GM12878 (cell line): ENCODE results near the gene TSSC4. TPM values are rescaled to one million over a fixed set of nuclear protein-coding genes. Genes with fewer than 3 reads are reported as not detected.

ENCODE experiments used
- ATAC-seq: fragments of 200-7000 bp; cut with Tn5 transposase; 3 replicates; pipeline ENCODE4 v1.9.1; 2020; ENCODE audit warnings: mild to moderate bottlenecking, moderate library complexity
- BruUV-seq: library from RNA; stranded (reverse); fragments of 400-500 nt; replicated peaks from 2 replicates; lab custom pipeline; 2021; lab: Mats Ljungman, UMichigan
- CTCF ChIA-PET: fragments of 300-600 bp; sonication (Branson Sonifier 250); formaldehyde crosslinking; extraction: SDS; loops from one replicate; lab custom pipeline; 2021; ENCODE audit warnings: inconsistent platforms; lab: Yijun Ruan, JAX
- POLR2A ChIA-PET: fragments of 350-600 bp; formaldehyde crosslinking; extraction: SDS; loops from one replicate; lab custom pipeline; 2021; ENCODE audit warnings: inconsistent platforms; lab: Charles Lee
- RAD21 ChIA-PET: fragments of 300-600 bp; sonication (Branson Sonifier 250); formaldehyde crosslinking; loops from one replicate; lab custom pipeline; 2023; ENCODE audit warnings: antibody characterized with exemption; ENCODE audit not compliant: unreplicated experiment; lab: Charles Lee
- SMC1A ChIA-PET: fragments of 300-600 bp; sonication (Branson Sonifier 250); formaldehyde crosslinking; loops from one replicate; lab custom pipeline; 2023; ENCODE audit not compliant: unreplicated experiment, uncharacterized antibody; lab: Charles Lee
- DNase-seq: peaks from one replicate; pipeline ENCODE4 v3.0.0-alpha.2; 2011; ENCODE audit warnings: low read depth, low spot score
- FAIRE-seq: peaks from 3 replicates; lab custom pipeline; 2011; peaks lifted over from hg19 to GRCh38; lab: Jason Lieb, UNC
- H2AFZ ChIP-seq: 2 replicates; pipeline ENCODE4 v1.6.0; 2011; ENCODE audit warnings: low read depth, low read length, control low read depth; ENCODE audit not compliant: control insufficient read depth
- H3K27ac ChIP-seq: 2 replicates; pipeline ENCODE4 v1.5.1; 2011; ENCODE audit warnings: control low read depth; ENCODE audit not compliant: control insufficient read depth, insufficient read depth
- H3K27me3 ChIP-seq, 2 experiments: replicated peaks in 1 of 2; 2 replicates each; pipeline versions ENCODE4 v1.6.0 to v1.6.1; 2011; ENCODE audit warnings: low read length in 1 of 2; ENCODE audit not compliant: control insufficient read depth in 2 of 2, insufficient read depth in 2 of 2
- H3K36me3 ChIP-seq, 2 experiments: 2 replicates each; pipeline ENCODE4 v1.5.1; 2011; ENCODE audit warnings: low read length in 1 of 2; ENCODE audit not compliant: control insufficient read depth in 2 of 2, insufficient read depth in 2 of 2
- H3K4me1 ChIP-seq: 2 replicates; pipeline ENCODE4 v1.6.1; 2011; ENCODE audit warnings: mild to moderate bottlenecking, low read length, moderate library complexity, mixed read lengths; ENCODE audit not compliant: control insufficient read depth, insufficient read depth
- H3K4me2 ChIP-seq: 2 replicates; pipeline ENCODE4 v1.6.0; 2011; ENCODE audit warnings: control low read depth; ENCODE audit not compliant: control insufficient read depth, insufficient read depth
- H3K4me3 ChIP-seq: fragments of 200-600 bp; sonication (generic); 2 replicates; pipeline ENCODE4 v1.5.1; 2016
- H3K79me2 ChIP-seq: 2 replicates; pipeline ENCODE4 v1.6.0; 2011; ENCODE audit warnings: low read length; ENCODE audit not compliant: control insufficient read depth, insufficient read depth
- H3K9ac ChIP-seq: 2 replicates; pipeline ENCODE4 v1.8.0; 2011; ENCODE audit warnings: low read length, control low read depth, mixed read lengths; ENCODE audit not compliant: control insufficient read depth, insufficient read depth
- H3K9me3 ChIP-seq: replicated peaks from 3 replicates; pipeline ENCODE4 v1.5.1; 2011; ENCODE audit warnings: mild to moderate bottlenecking, low read length; ENCODE audit not compliant: control insufficient read depth, insufficient read depth
- H4K20me1 ChIP-seq: 2 replicates; pipeline ENCODE4 v1.6.0; 2011; ENCODE audit not compliant: control insufficient read depth, insufficient read depth
- ATF3 ChIP-seq: IDR thresholded peaks from 2 replicates; pipeline ENCODE4 v1.6.1; 2011; ENCODE audit warnings: low read depth, mild to moderate bottlenecking, low read length, moderate library complexity, borderline replicate concordance; ENCODE audit errors: extremely low read depth
- BHLHE40 ChIP-seq, 2 experiments: fragments of 450-650 bp in 1 of 2; IDR thresholded peaks; 2 replicates each; pipeline ENCODE4 v1.6.1; 2011 to 2017; ENCODE audit warnings: low read depth in 2 of 2, borderline replicate concordance in 1 of 2, improper control_type of control experiment in 1 of 2, low read length in 1 of 2, mild to moderate bottlenecking in 1 of 2
- CBX3 ChIP-seq: fragments of 200-600 bp; sonication (generic); IDR thresholded peaks from 2 replicates; pipeline ENCODE4 v1.6.1; 2016; ENCODE audit warnings: low read depth, borderline replicate concordance
- E2F8 ChIP-seq: fragments of 450-650 bp; IDR thresholded peaks from 2 replicates; pipeline ENCODE4 v1.6.1; 2018; ENCODE audit warnings: mild to moderate bottlenecking, low read depth, moderate library complexity; ENCODE audit not compliant: partially characterized antibody
- IKZF2 ChIP-seq, 2 experiments: fragments of 450-650 bp; IDR thresholded peaks; 2 replicates each; pipeline ENCODE4 v1.6.1; 2017; ENCODE audit warnings: mild to moderate bottlenecking in 2 of 2, moderate library complexity in 2 of 2
- MTA3 ChIP-seq: IDR thresholded peaks from 2 replicates; pipeline ENCODE4 v1.6.1; 2012; ENCODE audit warnings: low read length, inconsistent platforms, borderline replicate concordance
- POLR2A ChIP-seq: IDR thresholded peaks from 2 replicates; pipeline ENCODE4 v1.6.1; 2011; ENCODE audit warnings: low read depth, mild to moderate bottlenecking, low read length
- RAD51 ChIP-seq: fragments of 450-650 bp; IDR thresholded peaks from 2 replicates; pipeline ENCODE4 v1.6.1; 2016; ENCODE audit warnings: moderate library complexity, mild to moderate bottlenecking, inconsistent platforms
- TCF12 ChIP-seq: IDR thresholded peaks from 2 replicates; pipeline ENCODE4 v1.6.1; 2011; ENCODE audit warnings: low read depth, mild to moderate bottlenecking, low read length
- ZNF207 ChIP-seq: fragments of 450-650 bp; IDR thresholded peaks from 2 replicates; pipeline ENCODE4 v1.6.1; 2014; ENCODE audit warnings: antibody characterized with exemption, mild to moderate bottlenecking, borderline replicate concordance
- ZNF24 ChIP-seq: fragments of 450-650 bp; IDR thresholded peaks from 2 replicates; pipeline ENCODE4 v1.6.1; 2017; ENCODE audit warnings: antibody characterized with exemption, mild to moderate bottlenecking
- ZNF622 ChIP-seq: fragments of 450-650 bp; IDR thresholded peaks from 2 replicates; pipeline ENCODE4 v1.6.1; 2017; ENCODE audit warnings: mild to moderate bottlenecking, inconsistent platforms
- WGBS: methylation state at CpG from one replicate; pipeline ENCODE4 v1.1.6; 2016; ENCODE audit warnings: low lambda C conversion rate; ENCODE audit not compliant: insufficient replicate concordance, insufficient coverage; ENCODE audit errors: missing lambda C conversion rate; 5-methylcytosine and 5-hydroxymethylcytosine counted together
- in situ Hi-C: fragments of 300-500 bp; cut with MboI; formaldehyde crosslinking; loops from 9 replicates; pipeline ENCODE4 v1.14.3; 2018; ENCODE audit warnings: mixed read lengths
- intact Hi-C: fragments of 100-400 bp; cut with micrococcal nuclease; formaldehyde crosslinking; loops from one replicate; pipeline ENCODE4 v1.14.2; 2022; ENCODE audit not compliant: unreplicated experiment
- polyA plus RNA-seq, 11 experiments: library from polyadenylated mRNA; depleted of rRNA in 4 of 11; unstranded in 6 of 11; stranded (reverse) in 5 of 11; fragments of >200 nt; fragmentation: Nextera tagmentation in 4 of 11; fragmentation: Illumina TruSeq in 1 of 11; extraction: Ambion mirVana in 4 of 11; extraction: Trizol in 1 of 11; gene quantifications; 1 replicate in 1 of 11; 2 replicates in 10 of 11; pipeline versions ENCODE4 v1.2.1 to v1.2.3, GENCODE V29; 2011 to 2016; ENCODE audit warnings: inconsistent platforms in 2 of 11, missing spikeins in 2 of 11, low read depth in 1 of 11
- total RNA-seq, 4 experiments: library from RNA; depleted of rRNA in 3 of 4; stranded (reverse); fragments of >200 nt in 3 of 4; fragmentation: Illumina TruSeq in 1 of 4; extraction: Trizol in 1 of 4; gene quantifications; 2 replicates each; pipeline versions ENCODE4 v1.2.1 to v1.2.3, GENCODE V29; 2013 to 2021
- TF ChIP-seq, protein P1 (sequence below): fragments of 450-650 bp; formaldehyde crosslinking; IDR thresholded peaks from 2 replicates; pipeline ENCODE4 v1.5.0; 2022; ENCODE audit warnings: mild to moderate bottlenecking, missing genetic modification characterization
- TF ChIP-seq, protein P2 (sequence below): IDR thresholded peaks from 2 replicates; pipeline ENCODE4 v1.6.1; 2012; ENCODE audit warnings: mild to moderate bottlenecking, low read depth, low read length

The TSSC4 gene
- total and polyA plus RNA-seq, 10 of the 15 experiments (the other 5 are each of a cell fraction or from before 2014, with no cell fraction given), result 0.69 to 70.1 (median 25.7) TPM

DNA sequence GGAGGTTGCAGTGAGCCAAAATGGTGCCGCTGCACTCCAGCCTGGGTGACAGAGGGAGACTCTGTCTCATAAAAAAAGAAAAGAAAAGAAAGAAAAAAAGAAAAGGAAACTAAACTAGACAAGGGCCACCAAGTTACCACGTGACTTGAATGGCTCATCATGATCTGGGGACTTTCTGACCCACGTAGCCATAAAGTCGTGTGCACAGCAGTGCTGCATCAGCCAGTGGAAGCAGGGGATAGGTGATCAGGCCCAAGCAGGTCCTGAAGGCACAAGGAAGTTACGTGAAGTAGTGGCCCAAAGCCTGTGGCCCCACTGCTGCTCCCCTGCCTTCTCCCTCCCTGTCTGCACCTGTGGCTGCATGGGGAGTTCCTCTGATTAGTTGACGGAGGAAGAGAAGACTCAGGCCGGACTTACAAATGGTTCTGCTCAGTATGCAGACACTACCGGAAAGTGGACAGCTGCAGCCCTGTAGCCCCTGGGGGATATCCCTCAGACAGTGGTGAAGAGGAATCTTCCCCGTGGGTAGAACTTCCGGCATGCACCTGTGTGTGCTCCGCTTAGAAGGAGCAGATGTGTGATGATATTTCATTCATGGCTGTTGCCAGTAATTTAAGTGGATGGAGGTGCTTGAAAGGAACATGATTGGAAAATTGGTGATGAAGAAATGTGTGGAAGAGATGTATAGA, 41.7 kb upstream of the TSSC4 start:
- DNase-seq (no peak), ATAC-seq (peak; percentile 58), FAIRE-seq (no peak)
- no peaks in the 10 kb centered on the region; a peak in 2 of 4 replicates for H3K27me3 ChIP-seq
- no TSS peak for BruUV-seq
- RAD21 ChIA-PET, result no interaction called here
- intact Hi-C loops (no loop called here), in situ Hi-C loops (no loop called here)
- no peaks in the 10 kb centered on the region for H3K36me3 ChIP-seq
- no peak overlapping the region for H3K9ac ChIP-seq
- no peaks in the 10 kb centered on the region for H3K9me3 ChIP-seq
- POLR2A ChIA-PET, result no interaction called here
- no peak overlapping the region for H3K4me2 ChIP-seq
- no peaks in the 10 kb centered on the region for H4K20me1 ChIP-seq
- WGBS, result 25% methylated on average over 11 of the region's 11 CpGs
- H3K4me1 ChIP-seq, result no peaks in the 10 kb centered on the region
- SMC1A ChIA-PET, result no interaction called here
- H3K27ac ChIP-seq, result no peak overlapping the region
- no peak overlapping the region for H3K4me3 ChIP-seq
- H3K79me2 ChIP-seq, result no peaks in the 10 kb centered on the region
- no peak overlapping the region for H2AFZ ChIP-seq
- CTCF ChIA-PET, result no interaction called here
- TF ChIP-seq, protein P1, sequence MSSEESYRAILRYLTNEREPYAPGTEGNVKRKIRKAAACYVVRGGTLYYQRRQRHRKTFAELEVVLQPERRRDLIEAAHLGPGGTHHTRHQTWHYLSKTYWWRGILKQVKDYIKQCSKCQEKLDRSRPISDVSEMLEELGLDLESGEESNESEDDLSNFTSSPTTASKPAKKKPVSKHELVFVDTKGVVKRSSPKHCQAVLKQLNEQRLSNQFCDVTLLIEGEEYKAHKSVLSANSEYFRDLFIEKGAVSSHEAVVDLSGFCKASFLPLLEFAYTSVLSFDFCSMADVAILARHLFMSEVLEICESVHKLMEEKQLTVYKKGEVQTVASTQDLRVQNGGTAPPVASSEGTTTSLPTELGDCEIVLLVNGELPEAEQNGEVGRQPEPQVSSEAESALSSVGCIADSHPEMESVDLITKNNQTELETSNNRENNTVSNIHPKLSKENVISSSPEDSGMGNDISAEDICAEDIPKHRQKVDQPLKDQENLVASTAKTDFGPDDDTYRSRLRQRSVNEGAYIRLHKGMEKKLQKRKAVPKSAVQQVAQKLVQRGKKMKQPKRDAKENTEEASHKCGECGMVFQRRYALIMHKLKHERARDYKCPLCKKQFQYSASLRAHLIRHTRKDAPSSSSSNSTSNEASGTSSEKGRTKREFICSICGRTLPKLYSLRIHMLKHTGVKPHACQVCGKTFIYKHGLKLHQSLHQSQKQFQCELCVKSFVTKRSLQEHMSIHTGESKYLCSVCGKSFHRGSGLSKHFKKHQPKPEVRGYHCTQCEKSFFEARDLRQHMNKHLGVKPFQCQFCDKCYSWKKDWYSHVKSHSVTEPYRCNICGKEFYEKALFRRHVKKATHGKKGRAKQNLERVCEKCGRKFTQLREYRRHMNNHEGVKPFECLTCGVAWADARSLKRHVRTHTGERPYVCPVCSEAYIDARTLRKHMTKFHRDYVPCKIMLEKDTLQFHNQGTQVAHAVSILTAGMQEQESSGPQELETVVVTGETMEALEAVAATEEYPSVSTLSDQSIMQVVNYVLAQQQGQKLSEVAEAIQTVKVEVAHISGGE, result no peak
- TF ChIP-seq ATF3, result no peak
- TF ChIP-seq ZNF24, result no peak
- no peak for TF ChIP-seq ZNF207
- TF ChIP-seq TCF12, result 0 out of 2 replicates have a peak, but pooled peaks have one; percentile 15
- no peak for TF ChIP-seq MTA3
- TF ChIP-seq RAD51, result peak; percentile 85
- no peak for TF ChIP-seq ZNF622
- TF ChIP-seq E2F8, result no peak
- no peak for TF ChIP-seq POLR2A
- TF ChIP-seq CBX3, result no peak
- TF ChIP-seq, protein P2, sequence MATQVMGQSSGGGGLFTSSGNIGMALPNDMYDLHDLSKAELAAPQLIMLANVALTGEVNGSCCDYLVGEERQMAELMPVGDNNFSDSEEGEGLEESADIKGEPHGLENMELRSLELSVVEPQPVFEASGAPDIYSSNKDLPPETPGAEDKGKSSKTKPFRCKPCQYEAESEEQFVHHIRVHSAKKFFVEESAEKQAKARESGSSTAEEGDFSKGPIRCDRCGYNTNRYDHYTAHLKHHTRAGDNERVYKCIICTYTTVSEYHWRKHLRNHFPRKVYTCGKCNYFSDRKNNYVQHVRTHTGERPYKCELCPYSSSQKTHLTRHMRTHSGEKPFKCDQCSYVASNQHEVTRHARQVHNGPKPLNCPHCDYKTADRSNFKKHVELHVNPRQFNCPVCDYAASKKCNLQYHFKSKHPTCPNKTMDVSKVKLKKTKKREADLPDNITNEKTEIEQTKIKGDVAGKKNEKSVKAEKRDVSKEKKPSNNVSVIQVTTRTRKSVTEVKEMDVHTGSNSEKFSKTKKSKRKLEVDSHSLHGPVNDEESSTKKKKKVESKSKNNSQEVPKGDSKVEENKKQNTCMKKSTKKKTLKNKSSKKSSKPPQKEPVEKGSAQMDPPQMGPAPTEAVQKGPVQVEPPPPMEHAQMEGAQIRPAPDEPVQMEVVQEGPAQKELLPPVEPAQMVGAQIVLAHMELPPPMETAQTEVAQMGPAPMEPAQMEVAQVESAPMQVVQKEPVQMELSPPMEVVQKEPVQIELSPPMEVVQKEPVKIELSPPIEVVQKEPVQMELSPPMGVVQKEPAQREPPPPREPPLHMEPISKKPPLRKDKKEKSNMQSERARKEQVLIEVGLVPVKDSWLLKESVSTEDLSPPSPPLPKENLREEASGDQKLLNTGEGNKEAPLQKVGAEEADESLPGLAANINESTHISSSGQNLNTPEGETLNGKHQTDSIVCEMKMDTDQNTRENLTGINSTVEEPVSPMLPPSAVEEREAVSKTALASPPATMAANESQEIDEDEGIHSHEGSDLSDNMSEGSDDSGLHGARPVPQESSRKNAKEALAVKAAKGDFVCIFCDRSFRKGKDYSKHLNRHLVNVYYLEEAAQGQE, result no peak
- no peak for TF ChIP-seq IKZF2 (IDR thresholded peaks at IDR 0.05)
- TF ChIP-seq BHLHE40 (IDR thresholded peaks at IDR 0.05; ENCODE audit: borderline replicate concordance in 1 of 2, low read depth in 2 of 2, low read length in 1 of 2), result peak in 1 of 2 experiments; percentile 56; a peak in 1 of 4 replicates
